Measurements from ENCODE around the gene ZBTB20. TPM values are rescaled to one million over a fixed set of nuclear protein-coding genes. Genes with fewer than 3 reads are reported as not detected.

ZBTB20 gene
- total RNA-seq, 1 donor from 2014 or later = 61.0 TPM

DNA sequence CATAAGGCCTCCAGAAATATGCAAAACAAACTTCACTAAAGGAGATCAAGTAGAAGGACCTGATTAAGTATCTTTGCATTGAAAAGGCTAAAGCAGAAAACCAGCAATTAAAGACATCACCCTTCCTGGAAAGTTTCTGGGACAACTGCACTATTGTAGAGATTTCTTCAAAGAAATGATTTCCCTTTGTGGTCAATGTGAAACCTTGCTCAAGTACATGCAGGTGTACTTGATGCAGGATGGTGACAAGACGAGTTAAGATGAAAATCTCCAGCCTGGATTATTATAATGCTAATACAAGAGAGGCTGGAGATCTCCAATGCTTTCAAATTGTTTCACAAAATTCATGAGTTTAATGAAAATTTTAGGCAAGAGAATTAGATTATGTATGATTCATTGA, 644.9 kb downstream of the ZBTB20 start:
- Histone ChIP-seq H3K27me3 (no peaks in the 10 kb centered on the region), H3K9me3 (no peaks in the 10 kb centered on the region), H3K36me3 (no peaks in the 10 kb centered on the region), H3K27ac (no peak overlapping the region), H3K4me3 (no peak overlapping the region), H3K4me1 (peaks cover 12% of the 10 kb centered on the region)
- intact Hi-C loops (cut with DNase I) = no loop called here
- TF ChIP-seq, protein P1, sequence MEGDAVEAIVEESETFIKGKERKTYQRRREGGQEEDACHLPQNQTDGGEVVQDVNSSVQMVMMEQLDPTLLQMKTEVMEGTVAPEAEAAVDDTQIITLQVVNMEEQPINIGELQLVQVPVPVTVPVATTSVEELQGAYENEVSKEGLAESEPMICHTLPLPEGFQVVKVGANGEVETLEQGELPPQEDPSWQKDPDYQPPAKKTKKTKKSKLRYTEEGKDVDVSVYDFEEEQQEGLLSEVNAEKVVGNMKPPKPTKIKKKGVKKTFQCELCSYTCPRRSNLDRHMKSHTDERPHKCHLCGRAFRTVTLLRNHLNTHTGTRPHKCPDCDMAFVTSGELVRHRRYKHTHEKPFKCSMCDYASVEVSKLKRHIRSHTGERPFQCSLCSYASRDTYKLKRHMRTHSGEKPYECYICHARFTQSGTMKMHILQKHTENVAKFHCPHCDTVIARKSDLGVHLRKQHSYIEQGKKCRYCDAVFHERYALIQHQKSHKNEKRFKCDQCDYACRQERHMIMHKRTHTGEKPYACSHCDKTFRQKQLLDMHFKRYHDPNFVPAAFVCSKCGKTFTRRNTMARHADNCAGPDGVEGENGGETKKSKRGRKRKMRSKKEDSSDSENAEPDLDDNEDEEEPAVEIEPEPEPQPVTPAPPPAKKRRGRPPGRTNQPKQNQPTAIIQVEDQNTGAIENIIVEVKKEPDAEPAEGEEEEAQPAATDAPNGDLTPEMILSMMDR (IDR thresholded peaks at IDR 0.05) = no peak
- ATAC-seq (no peak), DNase-seq (no peak)

- Histone ChIP-seq H3K27me3 (no peaks in the 10 kb centered on the region), H3K4me1 (peaks cover 17% of the 10 kb centered on the region), H3K36me3 (no peaks in the 10 kb centered on the region), H3K4me3 (no peak overlapping the region), H3K27ac (no peak overlapping the region), H3K9me3 (no peaks in the 10 kb centered on the region)
- no peak for DNase-seq
- TF ChIP-seq, protein P1 (IDR thresholded peaks at IDR 0.05) = no peak
- intact Hi-C loops (cut with DNase I) = no loop called here
- no peak for ATAC-seq
Observed at GRCh38 chr3:114499976-114500375, 647.1 kb downstream of the ZBTB20 start.

DNA sequence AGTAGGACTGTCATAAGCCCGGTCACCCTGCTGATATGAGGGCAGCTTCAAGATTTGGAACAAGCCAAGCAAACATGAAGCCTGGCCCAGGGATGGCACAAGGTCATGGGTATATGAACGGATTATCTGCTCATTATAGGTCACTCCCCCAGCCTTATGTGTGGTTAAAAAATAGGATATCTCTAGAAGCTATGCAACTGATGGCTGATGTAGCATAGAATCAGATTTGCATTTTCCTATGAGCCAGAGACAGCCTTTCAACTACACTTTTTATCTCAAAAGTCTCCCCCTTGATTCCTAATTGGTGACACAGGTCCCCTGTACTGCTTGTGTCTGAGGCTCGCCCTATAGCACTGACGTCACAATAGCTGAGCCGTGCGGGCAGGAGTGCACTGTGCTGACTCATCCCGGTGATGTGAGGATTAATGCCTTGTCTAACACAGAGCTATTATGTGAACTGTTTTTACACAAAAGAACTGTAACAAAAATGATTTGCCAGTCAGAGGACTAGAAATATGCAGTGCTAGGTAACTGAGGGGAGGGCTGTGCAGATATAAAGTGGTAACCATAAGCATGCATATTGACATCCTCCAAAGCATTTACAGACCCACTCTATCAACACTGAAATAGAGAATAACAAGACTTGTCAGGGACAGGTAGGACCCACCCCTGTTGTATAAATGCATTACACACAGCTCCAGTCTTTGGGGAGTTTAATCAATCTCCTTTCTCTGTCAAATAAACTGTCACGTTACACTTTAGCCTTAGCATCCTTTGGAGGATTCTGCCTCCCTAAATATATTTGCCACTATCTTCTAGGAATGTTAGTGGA, 648.3 kb downstream of the ZBTB20 start:
- intact Hi-C loops (cut with DNase I) = no loop called here
- TF ChIP-seq, protein P1 (IDR thresholded peaks at IDR 0.05) = no peak
- H3K27me3 ChIP-seq = no peaks in the 10 kb centered on the region
- H3K9me3 ChIP-seq = no peaks in the 10 kb centered on the region
- H3K4me3 ChIP-seq = no peak overlapping the region
- no peak for ATAC-seq
- no peaks in the 10 kb centered on the region for H3K36me3 ChIP-seq
- DNase-seq = no peak
- H3K4me1 ChIP-seq = peaks cover 17% of the 10 kb centered on the region
- H3K27ac ChIP-seq = no peak overlapping the region

DNA sequence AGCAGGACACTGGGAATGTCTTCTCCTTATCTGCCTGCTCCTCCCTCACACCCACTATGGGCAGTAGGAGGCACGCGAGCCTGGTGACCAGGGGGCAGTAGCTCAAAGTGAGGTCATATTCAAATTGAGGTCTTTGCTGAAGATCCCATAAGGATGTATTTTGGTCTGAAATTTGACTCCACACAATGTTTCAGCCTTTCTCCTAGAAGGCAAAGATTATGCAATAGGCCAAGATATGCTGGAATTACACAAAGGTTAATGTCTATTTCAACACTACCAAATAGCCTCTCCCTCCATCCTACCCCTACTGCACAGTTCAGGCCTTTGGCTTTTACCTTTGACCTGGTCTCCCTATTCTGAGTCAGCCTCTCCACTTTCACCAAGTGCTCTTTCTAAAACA, 650.2 kb downstream of the ZBTB20 start:
- DNase-seq (no peak), ATAC-seq (peak; percentile 78)
- Histone ChIP-seq H3K27me3 (no peaks in the 10 kb centered on the region), H3K4me1 (peaks cover 17% of the 10 kb centered on the region), H3K36me3 (no peaks in the 10 kb centered on the region), H3K9me3 (no peaks in the 10 kb centered on the region), H3K27ac (no peak overlapping the region), H3K4me3 (no peak overlapping the region)
- intact Hi-C loops (cut with DNase I) = no loop called here
- TF ChIP-seq, protein P1 (IDR thresholded peaks at IDR 0.05) = no peak

- Histone ChIP-seq H3K36me3 (no peaks in the 10 kb centered on the region), H3K4me1 (peaks cover 17% of the 10 kb centered on the region), H3K27me3 (no peaks in the 10 kb centered on the region), H3K9me3 (no peaks in the 10 kb centered on the region), H3K4me3 (no peak overlapping the region), H3K27ac (no peak overlapping the region)
- ATAC-seq (no peak), DNase-seq (no peak)
- intact Hi-C loops (cut with DNase I) = no loop called here
- TF ChIP-seq, protein P1 (IDR thresholded peaks at IDR 0.05) = no peak
Observed at GRCh38 chr3:114496466-114496865, 650.6 kb downstream of the ZBTB20 start.

All from upper lobe of right lung (tissue), 1 donor.